ENCODE measurements around the gene HOXB9.
A peak's percentile ranks its signal among the peaks of the same experiment; 100 is the strongest.

HOXB9 gene

GRCh38 chr17:48622857-48623256 lies 3.3 kb downstream of the HOXB9 start:
- no peak for DNase-seq

GRCh38 chr17:48621410-48622392 lies 4.5 kb downstream of the HOXB9 start:
- DNase-seq: no peak

GRCh38 chr17:48620461-48621139 lies 5.6 kb downstream of the HOXB9 start:
- no peak for DNase-seq

- no peak for DNase-seq
Observed at GRCh38 chr17:48619826-48620449, 6.2 kb downstream of the HOXB9 start.

- peak; percentile 93 for DNase-seq
Observed at GRCh38 chr17:48618256-48618896, 7.8 kb downstream of the HOXB9 start.

GRCh38 chr17:48617471-48618255 lies 8.5 kb downstream of the HOXB9 start:
- DNase-seq: no peak

- no peak for DNase-seq
Observed at GRCh38 chr17:48616717-48617470, 9.3 kb downstream of the HOXB9 start.

- no peak for DNase-seq
Observed at GRCh38 chr17:48615963-48616716, 10.0 kb downstream of the HOXB9 start.

GRCh38 chr17:48615047-48615962 lies 10.9 kb downstream of the HOXB9 start, which contains the start of gene HOXB8:
Gene HOXB8, minus strand, starts transcription at chr17:48615292. Its CDS starts 588 bp downstream, at chr17:48614704.
- DNase-seq: no peak

- peak; percentile 72 for DNase-seq
Observed at GRCh38 chr17:48613862-48614694, 12.1 kb downstream of the HOXB9 start.

GRCh38 chr17:48612854-48613691 lies 13.1 kb downstream of the HOXB9 start:
- DNase-seq: peak; percentile 77

GRCh38 chr17:48612456-48612853 lies 13.7 kb downstream of the HOXB9 start:
- DNase-seq: no peak

GRCh38 chr17:48611681-48612455 lies 14.3 kb downstream of the HOXB9 start:
- no peak for DNase-seq

- no peak for DNase-seq
Observed at GRCh38 chr17:48611213-48611612, 14.9 kb downstream of the HOXB9 start.

GRCh38 chr17:48610282-48611211 lies 15.6 kb downstream of the HOXB9 start, which contains the start of gene HOXB7:
Gene HOXB7, minus strand, starts transcription at chr17:48611017. Its CDS starts 99 bp downstream, at chr17:48610918.
- DNase-seq: peak; percentile 87

Data from activated CD8-positive, alpha-beta memory T cell treated with anti-CD3 and anti-CD28 coated beads for 24 hours (primary cell).